Activated CD4-positive, alpha-beta memory T cell treated with anti-CD3 and anti-CD28 coated beads for 36 hours (primary cell): ENCODE results near the gene BNIP3. TPM values are rescaled to one million over a fixed set of nuclear protein-coding genes. Genes with fewer than 3 reads are reported as not detected.
"Not testable (repeated sequence)": the region's sequence is repeated elsewhere in the genome, so short reads cannot be mapped to it uniquely, and the experiment has no call there.

Source experiments
- CTCF ChIA-PET: fragments of 350-600 bp; sonication (Branson Sonifier 250); formaldehyde crosslinking; loops from one replicate; lab custom pipeline; 2021; ENCODE audit warnings: antibody characterized with exemption, inconsistent platforms; lab: Charles Lee
- POLR2A ChIA-PET: fragments of 350-600 bp; sonication (Branson Sonifier 250); formaldehyde crosslinking; loops from one replicate; lab custom pipeline; 2021; ENCODE audit warnings: antibody characterized with exemption; lab: Charles Lee
- DNase-seq: peaks from one replicate; pipeline ENCODE4 v3.0.0-alpha.2; 2020
- H3K27ac Mint-ChIP-seq: one replicate; pipeline ENCODE4 v1.8.0; 2021; ENCODE audit warnings: mixed read lengths
- H3K27me3 Mint-ChIP-seq: one replicate; pipeline ENCODE4 v1.8.0; 2021; ENCODE audit warnings: mixed read lengths
- H3K36me3 Mint-ChIP-seq: one replicate; pipeline ENCODE4 v1.8.0; 2021; ENCODE audit warnings: mixed read lengths
- H3K4me1 Mint-ChIP-seq: one replicate; pipeline ENCODE4 v1.8.0; 2021; ENCODE audit warnings: low read depth, mixed read lengths
- H3K4me3 Mint-ChIP-seq: one replicate; pipeline ENCODE4 v1.8.0; 2021; ENCODE audit warnings: mild to moderate bottlenecking, mixed read lengths
- H3K9me3 Mint-ChIP-seq: one replicate; pipeline ENCODE4 v1.8.0; 2021; ENCODE audit warnings: mixed read lengths
- intact Hi-C: fragments of 100-400 bp; cut with micrococcal nuclease; formaldehyde crosslinking; loops from one replicate; pipeline ENCODE4 v1.15.1; 2023
- total RNA-seq, 2 experiments: library from RNA; stranded (reverse); gene quantifications; one replicate each; pipeline ENCODE4 v1.2.3, GENCODE V29; 2021

The BNIP3 gene
- total RNA-seq, 2 experiments from 2014 or later = 84.9 to 86.9 TPM

DNA sequence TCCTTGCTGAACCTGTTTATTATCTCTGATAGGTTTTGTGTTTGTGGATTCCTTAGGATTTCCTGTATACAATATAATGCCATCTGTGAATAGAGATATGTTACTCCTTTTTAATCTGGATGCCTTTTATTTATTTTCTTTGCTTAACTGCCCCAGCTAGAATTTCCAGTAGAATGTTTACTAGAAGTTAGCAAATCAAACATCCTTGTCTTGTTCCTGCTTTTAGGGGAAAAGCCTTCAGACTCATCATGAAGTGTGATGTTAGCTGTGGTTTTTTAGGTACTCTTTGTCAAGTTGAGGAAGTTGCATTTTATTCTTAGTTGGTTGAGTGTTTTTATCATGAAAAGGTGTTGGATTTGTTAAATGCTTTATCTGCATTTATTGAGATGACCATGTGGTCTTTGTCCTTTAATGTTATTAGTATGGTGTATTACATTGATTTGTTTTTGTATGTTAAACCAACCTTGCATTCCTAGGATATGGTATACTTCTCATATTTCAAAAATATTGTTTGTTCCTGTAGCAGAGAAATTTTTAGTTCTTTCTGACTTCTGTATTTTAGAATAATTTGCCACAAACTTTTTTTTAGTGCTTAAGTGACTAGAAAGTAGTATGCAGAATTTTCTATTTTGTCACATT is 56.6 kb downstream of the BNIP3 start:
- ChIA-PET CTCF (interaction anchor here (1.6 kb wide), 1 partner anchor 39 kb away, joined by 3 read pairs; no protein-coding TSS in a partner anchor), POLR2A (no interaction called here)
- Mint-ChIP-seq H3K9me3 (peaks cover 19% of the 10 kb centered on the region), H3K27me3 (no peaks in the 10 kb centered on the region), H3K4me1 (peaks cover 69% of the 10 kb centered on the region), H3K4me3 (no peak overlapping the region), H3K27ac (peak overlapping the region; percentile 46), H3K36me3 (peaks cover 24% of the 10 kb centered on the region)
- DNase-seq = no peak
- intact Hi-C loops = no loop called here

DNA sequence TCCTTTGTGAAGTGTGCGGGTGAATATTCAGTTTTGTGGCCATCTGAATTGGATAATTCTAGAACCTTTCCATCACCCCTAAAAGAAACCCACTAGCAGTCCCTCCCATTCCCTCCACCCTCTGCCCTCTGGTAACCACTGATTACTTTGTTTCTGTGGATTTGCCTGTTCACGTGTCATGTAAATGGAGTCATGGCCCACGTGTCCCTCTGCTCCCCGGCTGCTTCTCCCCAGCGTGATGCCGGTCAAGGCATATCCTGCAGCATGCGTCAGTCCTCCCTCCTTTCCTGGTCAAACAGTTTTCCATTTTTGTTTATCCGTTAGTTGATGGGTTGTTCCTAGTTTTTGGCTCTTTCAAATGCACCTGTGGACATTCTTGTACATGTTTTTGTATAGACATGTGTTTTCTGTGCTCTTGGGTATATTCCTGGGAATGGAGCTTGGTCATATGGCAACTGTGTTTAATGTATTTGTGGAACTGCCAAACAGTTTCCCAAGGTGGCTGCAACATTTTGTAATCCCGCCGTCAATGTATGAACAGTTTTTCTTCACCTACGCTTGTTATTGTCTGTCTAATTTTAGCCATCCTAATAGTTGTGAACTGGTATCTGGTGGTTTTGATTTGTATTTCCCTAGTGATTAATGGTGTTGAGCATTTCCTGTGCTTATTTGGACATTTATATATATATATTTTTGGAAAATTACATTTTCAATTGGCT is 58.5 kb downstream of the BNIP3 start:
- no peak for DNase-seq
- intact Hi-C loops = no loop called here
- no peaks in the 10 kb centered on the region for H3K27me3 Mint-ChIP-seq
- peaks cover 33% of the 10 kb centered on the region for H3K36me3 Mint-ChIP-seq
- no peak overlapping the region for H3K4me3 Mint-ChIP-seq
- ChIA-PET CTCF (interaction anchor here (0.7 kb wide), 1 partner anchor 24 kb away, joined by 3 read pairs; no protein-coding TSS in a partner anchor), POLR2A (no interaction called here)
- H3K27ac Mint-ChIP-seq = no peak overlapping the region
- peaks cover 67% of the 10 kb centered on the region for H3K4me1 Mint-ChIP-seq
- H3K9me3 Mint-ChIP-seq = peaks cover 37% of the 10 kb centered on the region

DNA sequence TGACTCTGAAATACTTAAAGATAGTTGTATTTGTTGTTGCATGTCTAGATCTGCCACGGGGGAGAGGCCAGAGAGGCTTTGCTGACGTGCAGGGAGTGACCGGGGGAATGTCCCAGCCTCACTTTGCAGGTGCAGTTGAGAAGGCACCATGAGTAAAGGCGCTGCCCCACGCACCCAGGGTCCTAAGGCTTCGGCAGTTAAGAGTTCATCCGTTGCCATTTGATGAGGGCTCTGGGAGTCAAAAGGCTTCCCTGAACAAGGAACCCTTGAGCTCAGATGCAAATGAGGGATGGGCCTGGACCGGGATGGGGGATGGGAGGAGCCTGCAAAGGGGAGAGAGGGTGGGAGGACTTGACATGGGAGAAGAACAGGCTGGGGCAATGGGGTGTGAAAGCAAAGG is 60.5 kb downstream of the BNIP3 start:
- POLR2A ChIA-PET = no interaction called here

DNA sequence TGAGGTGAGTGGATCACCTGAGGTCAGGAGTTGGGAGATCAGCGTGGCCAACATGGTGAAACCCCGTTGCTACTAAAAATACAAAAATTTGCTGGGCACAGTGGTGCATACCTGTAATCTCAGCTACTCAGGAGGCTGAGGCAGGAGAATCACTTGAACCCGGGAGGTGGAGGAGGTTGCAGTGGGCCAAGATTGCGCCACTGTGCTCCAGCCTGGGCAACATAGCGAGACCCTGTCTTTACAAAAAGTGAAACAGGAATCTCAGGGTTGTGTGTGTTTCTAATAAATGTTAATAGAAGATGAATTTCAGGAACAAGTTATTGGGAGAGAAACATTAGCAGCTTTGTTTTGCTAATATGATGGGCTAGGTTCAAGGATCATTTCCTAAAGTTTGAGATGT is 61.0 kb downstream of the BNIP3 start:
- Mint-ChIP-seq H3K27ac (peak overlapping the region; percentile 6), H3K9me3 (peaks cover 50% of the 10 kb centered on the region), H3K36me3 (peaks cover 46% of the 10 kb centered on the region), H3K4me3 (no peak overlapping the region), H3K27me3 (no peaks in the 10 kb centered on the region), H3K4me1 (peaks cover 64% of the 10 kb centered on the region)
- CTCF ChIA-PET = no interaction called here
- DNase-seq = no peak
- intact Hi-C loops = no loop called here
- POLR2A ChIA-PET = no interaction called here

More for the DNA sequence above, 60.5 kb downstream of the BNIP3 start:
- intact Hi-C loops = no loop called here
- H3K9me3 Mint-ChIP-seq = peaks cover 53% of the 10 kb centered on the region
- H3K27me3 Mint-ChIP-seq = no peaks in the 10 kb centered on the region
- H3K36me3 Mint-ChIP-seq = peaks cover 46% of the 10 kb centered on the region
- H3K4me1 Mint-ChIP-seq = peaks cover 64% of the 10 kb centered on the region
- H3K27ac Mint-ChIP-seq = peak overlapping the region; percentile 6
- H3K4me3 Mint-ChIP-seq = no peak overlapping the region
- CTCF ChIA-PET = no interaction called here
- no peak for DNase-seq

DNA sequence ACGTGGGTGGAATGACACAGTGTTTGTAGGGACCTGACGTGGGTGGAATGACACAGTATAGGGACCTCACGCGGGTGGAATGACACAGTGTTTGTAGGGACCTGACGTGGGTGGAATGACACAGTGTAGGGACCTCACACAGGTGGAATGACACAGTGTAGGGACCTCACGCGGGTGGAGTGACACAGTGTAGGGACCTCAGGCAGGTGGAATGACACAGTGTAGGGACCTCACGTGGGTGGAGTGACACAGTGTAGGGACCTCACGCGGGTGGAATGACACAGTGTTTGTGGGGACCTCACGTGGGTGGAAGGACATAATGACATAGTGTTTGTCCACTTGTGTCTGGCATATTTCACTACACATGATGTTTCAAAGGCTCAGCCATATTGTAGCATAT is 61.6 kb downstream of the BNIP3 start:
- DNase-seq = peak; percentile 53
- peaks cover 65% of the 10 kb centered on the region for H3K4me1 Mint-ChIP-seq
- H3K4me3 Mint-ChIP-seq = no peak overlapping the region
- ChIA-PET POLR2A (no interaction called here), CTCF (no interaction called here)
- H3K9me3 Mint-ChIP-seq = peaks cover 44% of the 10 kb centered on the region
- intact Hi-C loops = no loop called here
- peak overlapping the region; percentile 81 for H3K27ac Mint-ChIP-seq
- peaks cover 45% of the 10 kb centered on the region for H3K36me3 Mint-ChIP-seq
- H3K27me3 Mint-ChIP-seq = no peaks in the 10 kb centered on the region

DNA sequence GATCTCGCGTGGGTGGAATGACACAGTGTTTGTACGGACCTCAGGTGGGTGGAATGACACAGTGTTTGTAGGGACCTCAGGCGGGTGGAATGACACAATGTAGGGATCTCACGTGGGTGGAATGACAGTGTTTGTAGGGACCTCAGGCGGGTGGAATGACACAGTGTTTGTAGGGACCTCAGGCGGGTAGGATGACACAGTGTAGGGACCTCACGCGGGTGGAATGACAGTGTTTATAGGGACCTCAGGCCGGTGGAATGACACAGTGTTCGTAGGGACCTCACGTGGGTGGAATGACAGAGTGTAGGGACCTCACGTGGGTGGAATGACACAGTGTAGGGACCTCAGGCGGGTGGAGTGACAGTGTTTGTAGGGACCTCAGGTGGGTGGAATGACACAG is 62.3 kb downstream of the BNIP3 start:
- Mint-ChIP-seq H3K4me1 (peaks cover 65% of the 10 kb centered on the region), H3K9me3 (peaks cover 39% of the 10 kb centered on the region), H3K27ac (peak overlapping the region; percentile 81), H3K36me3 (peaks cover 41% of the 10 kb centered on the region)
- H3K4me3 Mint-ChIP-seq, H3K27me3 Mint-ChIP-seq, POLR2A ChIA-PET, intact Hi-C loops, CTCF ChIA-PET: not testable (repeated sequence)
- peak; percentile 49 for DNase-seq

Other genes starting within 250 kb of the BNIP3 start
- 10 to 100 TPM; 31.9 to 32.3 TPM for gene PPP2R2D, start 80.9 kb downstream of the BNIP3 start, total RNA-seq
- gene JAKMIP3, start 84.0 kb upstream of the BNIP3 start, total RNA-seq = under 1 TPM; 0.77 to 0.95 TPM
- gene DPYSL4, start 205.0 kb upstream of the BNIP3 start, total RNA-seq = 1 to 10 TPM; 7.0 to 7.2 TPM